Suppressor macrophage treated with lipopolysaccharide for 4 hours (primary cell): Measurements from ENCODE around the gene CEP89.
"Not testable (repeated sequence)": the region's sequence is repeated elsewhere in the genome, so short reads cannot be mapped to it uniquely, and the experiment has no call there.

ENCODE experiments used
- DNase-seq: peaks from one replicate; pipeline ENCODE4 v3.0.0-alpha.2; 2020

The CEP89 gene

GRCh38 chr19:32890326-32890725, 81.4 kb downstream of the CEP89 start:
- DNase-seq = no peak

- no peak for DNase-seq
These were observed 82.4 kb downstream of the CEP89 start for GRCh38 chr19:32889137-32889934.

- DNase-seq = no peak
These were observed 84.1 kb downstream of the CEP89 start for GRCh38 chr19:32887572-32888215.

GRCh38 chr19:32886241-32886640, 85.5 kb downstream of the CEP89 start:
- DNase-seq = no peak

- not testable (repeated sequence) for DNase-seq
These were observed 86.5 kb downstream of the CEP89 start for GRCh38 chr19:32885255-32885654.

- no peak for DNase-seq
These were observed 90.0 kb downstream of the CEP89 start for GRCh38 chr19:32881766-32882165.

- DNase-seq = no peak
These were observed 91.1 kb downstream of the CEP89 start for GRCh38 chr19:32880622-32881021.

- DNase-seq = no peak
These were observed 92.0 kb downstream of the CEP89 start for GRCh38 chr19:32879741-32880140.

- DNase-seq = no peak
These were observed 92.8 kb downstream of the CEP89 start for GRCh38 chr19:32878988-32879387.

- DNase-seq = no peak
These were observed 93.6 kb downstream of the CEP89 start for GRCh38 chr19:32877977-32878745.

- DNase-seq = no peak
These were observed 94.3 kb downstream of the CEP89 start for GRCh38 chr19:32877323-32877912.

- no peak for DNase-seq
These were observed 94.9 kb downstream of the CEP89 start for GRCh38 chr19:32876919-32877285.

GRCh38 chr19:32876236-32876918, 95.4 kb downstream of the CEP89 start:
- no peak for DNase-seq

GRCh38 chr19:32875428-32875827, 96.3 kb downstream of the CEP89 start:
- no peak for DNase-seq

GRCh38 chr19:32874605-32875004, 97.2 kb downstream of the CEP89 start:
- DNase-seq = no peak

- no peak for DNase-seq
These were observed 98.4 kb downstream of the CEP89 start for GRCh38 chr19:32873247-32873959.

- no peak for DNase-seq
These were observed 99.4 kb downstream of the CEP89 start for GRCh38 chr19:32872391-32872790.

- no peak for DNase-seq
These were observed 100.7 kb downstream of the CEP89 start for GRCh38 chr19:32870981-32871451.

- no peak for DNase-seq
These were observed 101.7 kb downstream of the CEP89 start for GRCh38 chr19:32869966-32870573.

- no peak for DNase-seq
These were observed 102.3 kb downstream of the CEP89 start, which contains the start of gene SLC7A9 for GRCh38 chr19:32869369-32869965. SLC7A9 (minus strand) TSS chr19:32869767; CDS start chr19:32868534, 1,233 bp downstream.
